Smooth muscle cell (in vitro differentiated cells): ENCODE data around the gene GZMA. TPM values are rescaled to one million over a fixed set of nuclear protein-coding genes. Genes with fewer than 3 reads are reported as not detected.

ENCODE experiments used
- DNase-seq: peaks from one replicate; lab custom pipeline; 2025; ENCODE audit not compliant: unreplicated experiment; lab: John Stamatoyannopoulos, UW
- H2AFZ ChIP-seq: fragments of 200-600 bp; sonication (generic); 2 replicates; pipeline ENCODE4 v1.6.0; 2016; ENCODE audit warnings: antibody characterized with exemption, low read depth, mild to moderate bottlenecking
- H3F3A ChIP-seq: fragments of 200-600 bp; sonication (generic); 2 replicates; pipeline ENCODE4 v1.6.0; 2017; ENCODE audit warnings: antibody characterized with exemption, low read depth
- H3K27ac ChIP-seq: fragments of 200-600 bp; sonication (generic); 2 replicates; pipeline ENCODE4 v1.5.1; 2016; ENCODE audit warnings: low read depth, mild to moderate bottlenecking
- H3K27me3 ChIP-seq: fragments of 200-600 bp; sonication (generic); 2 replicates; pipeline ENCODE4 v1.6.1; 2016; ENCODE audit warnings: low read depth, mild to moderate bottlenecking
- H3K36me3 ChIP-seq: fragments of 200-600 bp; sonication (generic); 2 replicates; pipeline ENCODE4 v1.5.1; 2016; ENCODE audit warnings: low read depth
- H3K4me1 ChIP-seq: fragments of 200-600 bp; sonication (generic); 2 replicates; pipeline ENCODE4 v1.5.1; 2016; ENCODE audit warnings: low read depth
- H3K4me2 ChIP-seq: fragments of 200-600 bp; sonication (generic); 2 replicates; pipeline ENCODE4 v1.6.0; 2016; ENCODE audit warnings: mild to moderate bottlenecking
- H3K4me3 ChIP-seq: fragments of 200-600 bp; sonication (generic); 2 replicates; pipeline ENCODE4 v1.5.1; 2016; ENCODE audit warnings: mild to moderate bottlenecking
- H3K79me2 ChIP-seq: fragments of 200-600 bp; sonication (generic); 2 replicates; pipeline ENCODE4 v1.6.0; 2016; ENCODE audit warnings: low read depth, mild to moderate bottlenecking
- H3K9ac ChIP-seq: fragments of 200-600 bp; sonication (generic); 2 replicates; pipeline ENCODE4 v1.6.0; 2016; ENCODE audit warnings: low read depth
- H3K9me3 ChIP-seq: fragments of 200-600 bp; sonication (generic); replicated peaks from 2 replicates; pipeline ENCODE4 v1.5.1; 2016; ENCODE audit warnings: low read depth
- H4K20me1 ChIP-seq: fragments of 200-600 bp; sonication (generic); 2 replicates; pipeline ENCODE4 v1.6.0; 2016; ENCODE audit warnings: low read depth
- WGBS: methylation state at CpG from one replicate; pipeline ENCODE4 v1.1.7; 2016; ENCODE audit warnings: low lambda C conversion rate; 5-methylcytosine and 5-hydroxymethylcytosine counted together
- polyA plus RNA-seq: library from polyadenylated mRNA; unstranded; fragments of >200 nt; fragmentation: Nextera tagmentation; extraction: Ambion mirVana; gene quantifications from 2 replicates; pipeline ENCODE4 v1.2.1, GENCODE V29; 2016
- total RNA-seq: library from RNA; depleted of rRNA; stranded (reverse); fragments of >200 nt; gene quantifications from 2 replicates; pipeline ENCODE4 v1.2.3, GENCODE V29; 2014
- TF ChIP-seq, protein P1 (sequence below): fragments of 200-600 bp; sonication (generic); IDR thresholded peaks from 2 replicates; pipeline ENCODE4 v1.5.1; 2017; ENCODE audit warnings: borderline replicate concordance, mild to moderate bottlenecking, antibody characterized with exemption; ENCODE audit not compliant: insufficient read depth, poor library complexity, severe bottlenecking

The GZMA gene
- total and polyA plus RNA-seq, 2 experiments from 2014 or later = 0.42 TPM; not detected in 1

DNA sequence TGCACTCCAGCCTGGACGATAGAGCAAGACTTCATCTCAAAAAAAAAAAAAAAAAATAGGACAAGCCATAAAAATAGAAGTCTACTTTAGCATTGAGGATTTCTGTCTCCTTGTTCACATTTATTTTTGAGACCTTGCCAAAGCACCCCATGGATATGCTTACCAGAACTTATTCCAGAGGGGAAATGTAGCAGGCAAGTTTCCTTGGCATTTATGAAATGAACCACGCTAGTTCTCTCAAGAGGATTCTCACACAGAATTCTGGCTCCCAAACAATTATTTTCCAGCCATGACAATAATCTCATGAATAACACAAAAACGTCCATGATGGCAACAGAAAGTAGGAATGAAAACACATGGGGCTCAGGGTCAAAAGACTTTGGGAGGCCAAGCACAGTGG is 34.1 kb downstream of the GZMA start:
- Histone ChIP-seq H3K36me3 (no peaks in the 10 kb centered on the region), H2AFZ (no peak overlapping the region), H3K27me3 (peaks cover 2% of the 10 kb centered on the region), H3K9me3 (no peaks in the 10 kb centered on the region), H4K20me1 (no peaks in the 10 kb centered on the region), H3F3A (no peaks in the 10 kb centered on the region), H3K4me2 (no peak overlapping the region), H3K27ac (no peak overlapping the region), H3K9ac (no peak overlapping the region), H3K4me1 (no peaks in the 10 kb centered on the region), H3K4me3 (no peak overlapping the region), H3K79me2 (no peaks in the 10 kb centered on the region)
- TF ChIP-seq, protein P1, sequence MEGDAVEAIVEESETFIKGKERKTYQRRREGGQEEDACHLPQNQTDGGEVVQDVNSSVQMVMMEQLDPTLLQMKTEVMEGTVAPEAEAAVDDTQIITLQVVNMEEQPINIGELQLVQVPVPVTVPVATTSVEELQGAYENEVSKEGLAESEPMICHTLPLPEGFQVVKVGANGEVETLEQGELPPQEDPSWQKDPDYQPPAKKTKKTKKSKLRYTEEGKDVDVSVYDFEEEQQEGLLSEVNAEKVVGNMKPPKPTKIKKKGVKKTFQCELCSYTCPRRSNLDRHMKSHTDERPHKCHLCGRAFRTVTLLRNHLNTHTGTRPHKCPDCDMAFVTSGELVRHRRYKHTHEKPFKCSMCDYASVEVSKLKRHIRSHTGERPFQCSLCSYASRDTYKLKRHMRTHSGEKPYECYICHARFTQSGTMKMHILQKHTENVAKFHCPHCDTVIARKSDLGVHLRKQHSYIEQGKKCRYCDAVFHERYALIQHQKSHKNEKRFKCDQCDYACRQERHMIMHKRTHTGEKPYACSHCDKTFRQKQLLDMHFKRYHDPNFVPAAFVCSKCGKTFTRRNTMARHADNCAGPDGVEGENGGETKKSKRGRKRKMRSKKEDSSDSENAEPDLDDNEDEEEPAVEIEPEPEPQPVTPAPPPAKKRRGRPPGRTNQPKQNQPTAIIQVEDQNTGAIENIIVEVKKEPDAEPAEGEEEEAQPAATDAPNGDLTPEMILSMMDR = no peak
- WGBS = 88% methylated on average over 3 of the region's 3 CpGs
- no peak for DNase-seq

DNA sequence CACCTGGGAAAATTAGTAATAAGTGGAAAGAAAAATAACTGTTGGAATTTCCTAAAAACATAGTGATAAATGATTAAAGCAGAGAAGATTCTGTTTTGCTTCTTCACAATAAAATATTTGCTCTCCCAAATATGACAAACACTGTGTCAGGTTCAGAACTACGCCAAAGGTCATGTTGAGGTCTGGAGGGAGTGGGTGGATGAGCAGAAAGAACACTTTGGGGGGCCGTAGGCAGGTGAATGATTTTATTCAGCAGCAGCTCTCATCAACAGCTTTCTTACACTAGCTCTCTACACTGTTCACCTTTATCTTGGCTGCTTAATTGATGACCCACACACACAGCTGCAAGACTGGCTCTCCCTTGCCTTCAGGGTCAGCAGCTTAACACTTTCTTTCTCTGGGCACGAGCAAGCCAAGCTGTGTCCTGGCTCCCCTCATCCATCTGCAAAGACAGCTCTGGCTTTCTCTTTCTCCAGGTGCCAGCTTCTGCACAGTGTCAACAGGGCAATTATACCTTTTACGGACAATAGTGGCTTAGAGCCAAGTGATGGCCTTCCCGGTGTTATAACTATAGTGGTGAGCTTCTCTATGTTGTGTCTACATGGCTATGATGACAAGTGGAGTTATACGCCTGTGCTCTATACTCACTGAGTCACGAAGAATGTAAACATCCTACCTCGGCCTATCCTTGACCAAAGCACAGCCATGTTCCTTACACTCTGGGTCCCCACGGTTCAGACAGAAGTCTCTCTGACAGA is 38.6 kb downstream of the GZMA start:
- H3K27ac ChIP-seq = no peak overlapping the region
- no peak overlapping the region for H2AFZ ChIP-seq
- no peak overlapping the region for H3K9ac ChIP-seq
- no peak for DNase-seq
- H3F3A ChIP-seq = no peaks in the 10 kb centered on the region
- no peaks in the 10 kb centered on the region for H4K20me1 ChIP-seq
- no peaks in the 10 kb centered on the region for H3K4me1 ChIP-seq
- H3K4me3 ChIP-seq = no peak overlapping the region
- peaks cover 29% of the 10 kb centered on the region for H3K27me3 ChIP-seq
- no peaks in the 10 kb centered on the region for H3K36me3 ChIP-seq
- no peaks in the 10 kb centered on the region for H3K9me3 ChIP-seq
- TF ChIP-seq, protein P1 = no peak
- H3K4me2 ChIP-seq = no peak overlapping the region
- WGBS = 78% methylated on average over 9 of the region's 9 CpGs
- H3K79me2 ChIP-seq = no peaks in the 10 kb centered on the region

DNA sequence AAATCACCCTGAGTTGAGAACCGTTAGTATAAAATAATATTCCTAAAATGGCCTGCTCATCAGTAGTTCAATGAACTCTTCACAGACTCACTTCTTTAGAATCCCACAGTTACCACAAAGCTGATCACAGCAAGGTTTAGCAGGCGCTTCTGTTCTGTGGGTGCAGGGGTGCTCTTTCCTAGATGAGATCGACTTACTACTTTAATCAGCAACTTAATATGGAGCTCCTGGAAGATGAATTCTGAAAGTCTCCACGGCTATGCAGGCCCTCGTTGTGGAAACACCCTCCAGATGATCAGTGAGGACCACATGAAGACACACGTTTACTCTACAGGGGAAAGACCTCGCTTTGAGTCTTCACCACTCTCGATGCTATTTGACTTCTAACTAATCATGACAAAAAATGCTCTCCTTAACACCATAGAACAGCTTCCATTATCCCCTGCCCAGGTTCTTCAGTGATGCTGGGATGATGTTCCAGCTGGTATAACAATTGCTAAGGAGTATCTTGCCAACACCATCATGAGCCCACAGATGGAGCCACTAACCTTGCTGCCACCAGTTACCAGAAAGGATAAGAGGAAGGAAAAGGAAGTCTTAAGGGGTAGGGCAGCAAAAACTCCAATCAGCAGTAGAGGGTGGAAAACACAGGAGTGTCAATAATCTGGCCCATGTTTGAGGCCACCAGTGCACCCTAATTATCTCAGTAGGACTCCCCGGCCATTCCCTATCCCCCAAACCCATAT is 39.7 kb downstream of the GZMA start:
- no peaks in the 10 kb centered on the region for H3K4me1 ChIP-seq
- no peak for DNase-seq
- H4K20me1 ChIP-seq = no peaks in the 10 kb centered on the region
- no peak overlapping the region for H3K9ac ChIP-seq
- no peaks in the 10 kb centered on the region for H3K36me3 ChIP-seq
- no peaks in the 10 kb centered on the region for H3K9me3 ChIP-seq
- H3K4me3 ChIP-seq = no peak overlapping the region
- H3K27ac ChIP-seq = no peak overlapping the region
- H3K4me2 ChIP-seq = no peak overlapping the region
- WGBS = 95% methylated on average over 9 of the region's 9 CpGs
- no peak overlapping the region for H2AFZ ChIP-seq
- no peaks in the 10 kb centered on the region for H3F3A ChIP-seq
- H3K27me3 ChIP-seq = peaks cover 29% of the 10 kb centered on the region
- TF ChIP-seq, protein P1 = no peak
- H3K79me2 ChIP-seq = no peaks in the 10 kb centered on the region
